SK-N-SH treated with all-trans-retinoic acid at 6 μM for 48 hours (cell line): ENCODE measurements around the gene TET2.

Source experiments
- ARNTL ChIP-seq: fragments of 450-650 bp; formaldehyde crosslinking; IDR thresholded peaks from 2 replicates; pipeline ENCODE4 v1.5.0; 2020; ENCODE audit warnings: low read depth, mild to moderate bottlenecking, moderate library complexity, borderline replicate concordance
- ESRRG ChIP-seq: fragments of 250-450 bp; sonication (Bioruptor Pico); IDR thresholded peaks from 2 replicates; pipeline ENCODE4 v1.6.1; 2021; ENCODE audit warnings: mild to moderate bottlenecking
- TOX ChIP-seq: fragments of 250-450 bp; sonication (Bioruptor Pico); IDR thresholded peaks from 2 replicates; pipeline ENCODE4 v1.8.0; 2021; ENCODE audit warnings: mild to moderate bottlenecking, moderate library complexity, borderline replicate concordance
- TSHZ2 ChIP-seq: fragments of 250-450 bp; sonication (Bioruptor Pico); IDR thresholded peaks from 2 replicates; pipeline ENCODE4 v1.5.0; 2020; ENCODE audit warnings: mild to moderate bottlenecking, moderate library complexity
- ZNF565 ChIP-seq: fragments of 450-650 bp; formaldehyde crosslinking; conservative IDR thresholded peaks from 2 replicates; pipeline ENCODE4 v1.5.0; 2020; ENCODE audit warnings: low read depth, mild to moderate bottlenecking, moderate library complexity
- TF ChIP-seq, protein P1 (sequence below): fragments of 250-450 bp; sonication (Bioruptor Pico); IDR thresholded peaks from 2 replicates; pipeline ENCODE4 v1.5.1; 2020; ENCODE audit warnings: low read depth, mild to moderate bottlenecking, moderate library complexity

GRCh38 chr4:105198541-105198940 lies 51.9 kb downstream of the TET2 start:
- TF ChIP-seq, protein P1, sequence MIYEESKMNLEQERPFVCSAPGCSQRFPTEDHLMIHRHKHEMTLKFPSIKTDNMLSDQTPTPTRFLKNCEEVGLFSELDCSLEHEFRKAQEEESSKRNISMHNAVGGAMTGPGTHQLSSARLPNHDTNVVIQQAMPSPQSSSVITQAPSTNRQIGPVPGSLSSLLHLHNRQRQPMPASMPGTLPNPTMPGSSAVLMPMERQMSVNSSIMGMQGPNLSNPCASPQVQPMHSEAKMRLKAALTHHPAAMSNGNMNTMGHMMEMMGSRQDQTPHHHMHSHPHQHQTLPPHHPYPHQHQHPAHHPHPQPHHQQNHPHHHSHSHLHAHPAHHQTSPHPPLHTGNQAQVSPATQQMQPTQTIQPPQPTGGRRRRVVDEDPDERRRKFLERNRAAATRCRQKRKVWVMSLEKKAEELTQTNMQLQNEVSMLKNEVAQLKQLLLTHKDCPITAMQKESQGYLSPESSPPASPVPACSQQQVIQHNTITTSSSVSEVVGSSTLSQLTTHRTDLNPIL (CRISPR knock-in tag), result no peak
- TF ChIP-seq ESRRG (CRISPR knock-in tag) (no peak), TOX (no peak), ZNF565 (CRISPR knock-in tag) (no peak), ARNTL (CRISPR knock-in tag) (no peak), TSHZ2 (CRISPR knock-in tag) (no peak)
